GM23338 (cell line): ENCODE data around the gene THRB. TPM values are rescaled to one million over a fixed set of nuclear protein-coding genes. Genes with fewer than 3 reads are reported as not detected.

Source experiments
- ATAC-seq: fragments of 200-7000 bp; cut with Tn5 transposase; 3 replicates; pipeline ENCODE4 v1.9.1; 2020
- DNase-seq: peaks from one replicate; pipeline ENCODE4 v3.0.0-alpha.2; 2015; ENCODE audit warnings: low spot score
- H2AFZ ChIP-seq: fragments of 200-600 bp; sonication (generic); 2 replicates; pipeline ENCODE4 v1.8.0; 2016; ENCODE audit warnings: antibody characterized with exemption, mild to moderate bottlenecking, moderate library complexity
- H3F3A ChIP-seq: fragments of 200-600 bp; sonication (generic); replicated peaks from 2 replicates; pipeline ENCODE4 v1.8.0; 2017; ENCODE audit warnings: antibody characterized with exemption, mixed run types, low read depth
- H3K27ac ChIP-seq: fragments of 200-600 bp; sonication (generic); 2 replicates; pipeline ENCODE4 v1.6.1; 2016; ENCODE audit warnings: low read depth
- H3K27me3 ChIP-seq: fragments of 200-600 bp; sonication (generic); 2 replicates; pipeline ENCODE4 v1.8.0; 2016; ENCODE audit warnings: mild to moderate bottlenecking, mixed run types, moderate library complexity; ENCODE audit not compliant: insufficient read depth
- H3K36me3 ChIP-seq: fragments of 200-600 bp; sonication (generic); 2 replicates; pipeline ENCODE4 v1.8.0; 2016; ENCODE audit warnings: mild to moderate bottlenecking; ENCODE audit not compliant: insufficient read depth
- H3K4me1 ChIP-seq: fragments of 200-600 bp; sonication (generic); 2 replicates; pipeline ENCODE4 v1.8.0; 2016; ENCODE audit warnings: mild to moderate bottlenecking, moderate library complexity; ENCODE audit not compliant: insufficient read depth
- H3K4me2 ChIP-seq: fragments of 200-600 bp; sonication (generic); 2 replicates; pipeline ENCODE4 v1.7.1; 2017; ENCODE audit warnings: mixed run types
- H3K4me3 ChIP-seq: fragments of 200-600 bp; sonication (generic); 2 replicates; pipeline ENCODE4 v1.6.1; 2016; ENCODE audit warnings: mixed run types
- H3K79me2 ChIP-seq: fragments of 200-600 bp; sonication (generic); replicated peaks from 2 replicates; pipeline ENCODE4 v1.8.0; 2017; ENCODE audit warnings: mild to moderate bottlenecking; ENCODE audit not compliant: insufficient read depth
- H3K9me2 ChIP-seq: fragments of 200-600 bp; sonication (generic); 2 replicates; pipeline ENCODE4 v1.8.0; 2017; ENCODE audit not compliant: insufficient read depth
- H4K20me1 ChIP-seq: fragments of 200-600 bp; sonication (generic); replicated peaks from 2 replicates; pipeline ENCODE4 v1.8.0; 2017; ENCODE audit warnings: mild to moderate bottlenecking; ENCODE audit not compliant: insufficient read depth
- H3K27ac Mint-ChIP-seq: 2 replicates; pipeline ENCODE4 v1.8.0; 2020; ENCODE audit warnings: inconsistent platforms, mild to moderate bottlenecking, moderate library complexity, mixed read lengths
- H3K27me3 Mint-ChIP-seq: 3 replicates; pipeline ENCODE4 v1.8.0; 2022; ENCODE audit warnings: low read depth, mild to moderate bottlenecking, moderate library complexity, mixed read lengths, inconsistent platforms; ENCODE audit not compliant: insufficient read depth, poor library complexity
- H3K36me3 Mint-ChIP-seq: 3 replicates; pipeline ENCODE4 v1.8.0; 2021; ENCODE audit warnings: low read depth, mild to moderate bottlenecking, inconsistent platforms, moderate library complexity, mixed read lengths
- H3K4me1 Mint-ChIP-seq: 3 replicates; pipeline ENCODE4 v1.8.0; 2020; ENCODE audit warnings: mild to moderate bottlenecking, inconsistent platforms, mixed read lengths
- H3K4me3 Mint-ChIP-seq: 3 replicates; pipeline ENCODE4 v1.8.0; 2021; ENCODE audit warnings: moderate library complexity, mild to moderate bottlenecking, inconsistent platforms, mixed read lengths
- H3K9me3 Mint-ChIP-seq: 3 replicates; pipeline ENCODE4 v1.8.0; 2020; ENCODE audit warnings: moderate library complexity, mild to moderate bottlenecking, inconsistent platforms, mixed read lengths
- CTCF ChIP-seq, 2 experiments: fragments of 200-600 bp in 1 of 2; sonication (generic) in 1 of 2; conservative IDR thresholded peaks; 2 replicates each; pipeline versions ENCODE4 v1.5.1 to v1.6.1; 2016 to 2017; ENCODE audit warnings: antibody characterized with exemption in 2 of 2, low read depth in 2 of 2, mild to moderate bottlenecking in 2 of 2, moderate library complexity in 1 of 2
- ETS1 ChIP-seq: IDR thresholded peaks from 2 replicates; pipeline ENCODE4 v1.6.1; 2016; ENCODE audit warnings: antibody characterized with exemption
- JUNB ChIP-seq: IDR thresholded peaks from one replicate; pipeline ENCODE4 v1.6.1; 2016; ENCODE audit warnings: antibody characterized with exemption; ENCODE audit not compliant: unreplicated experiment
- NANOG ChIP-seq: IDR thresholded peaks from 2 replicates; pipeline ENCODE4 v1.6.1; 2016; ENCODE audit warnings: antibody characterized with exemption, borderline replicate concordance
- POLR2AphosphoS5 ChIP-seq: IDR thresholded peaks from 2 replicates; pipeline ENCODE4 v1.6.1; 2016; ENCODE audit warnings: antibody characterized with exemption, low read depth
- REST ChIP-seq: IDR thresholded peaks from one replicate; pipeline ENCODE4 v1.6.1; 2018; ENCODE audit warnings: antibody characterized with exemption; ENCODE audit not compliant: unreplicated experiment
- ZNF331 ChIP-seq: fragments of 250-450 bp; sonication (Bioruptor Pico); IDR thresholded peaks from 2 replicates; pipeline ENCODE4 v1.5.0; 2020; ENCODE audit warnings: low read depth, mild to moderate bottlenecking, moderate library complexity
- polyA plus RNA-seq: library from polyadenylated mRNA; unstranded; fragments of >200 nt; fragmentation: Nextera tagmentation; extraction: Ambion mirVana; gene quantifications from 2 replicates; pipeline ENCODE4 v1.2.1, GENCODE V29; 2016
- total RNA-seq: library from RNA; depleted of rRNA; stranded (reverse); fragments of >200 nt; shearing (Covaris generic); gene quantifications from 2 replicates; pipeline ENCODE4 v1.2.3, GENCODE V29; 2014
- TF ChIP-seq, protein P1 (sequence below): fragments of 250-450 bp; sonication (Bioruptor Pico); IDR thresholded peaks from 2 replicates; pipeline ENCODE4 v1.5.0; 2020; ENCODE audit warnings: mild to moderate bottlenecking, moderate library complexity

THRB gene
- total and polyA plus RNA-seq, 2 experiments from 2014 or later, result 1.7 to 3.2 TPM

DNA sequence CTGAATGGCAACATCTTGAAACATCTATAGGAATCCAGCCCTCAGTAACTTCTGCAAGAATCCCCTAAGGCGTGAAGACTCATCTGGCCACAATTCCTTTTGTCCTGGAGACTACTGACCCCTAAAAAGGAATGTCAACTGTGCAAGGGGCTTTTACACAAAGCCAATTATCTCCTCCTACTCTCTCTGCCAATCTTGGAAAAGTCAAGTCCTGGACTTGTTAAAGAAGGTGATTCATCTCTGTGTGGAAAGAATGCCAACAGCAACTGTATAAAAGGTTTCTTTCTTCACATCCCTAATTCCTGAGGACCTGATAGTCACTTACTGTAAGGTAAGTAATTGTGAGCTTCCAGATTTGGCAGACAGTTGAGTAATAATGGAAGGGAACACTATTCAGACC lies 22.3 kb downstream of the THRB start (continued):
- TF ChIP-seq REST (no peak), CTCF (conservative IDR thresholded peaks at IDR 0.05; ENCODE audit: low read depth in 2 of 2) (no peak), POLR2AphosphoS5 (no peak), NANOG (no peak), JUNB (no peak)

DNA sequence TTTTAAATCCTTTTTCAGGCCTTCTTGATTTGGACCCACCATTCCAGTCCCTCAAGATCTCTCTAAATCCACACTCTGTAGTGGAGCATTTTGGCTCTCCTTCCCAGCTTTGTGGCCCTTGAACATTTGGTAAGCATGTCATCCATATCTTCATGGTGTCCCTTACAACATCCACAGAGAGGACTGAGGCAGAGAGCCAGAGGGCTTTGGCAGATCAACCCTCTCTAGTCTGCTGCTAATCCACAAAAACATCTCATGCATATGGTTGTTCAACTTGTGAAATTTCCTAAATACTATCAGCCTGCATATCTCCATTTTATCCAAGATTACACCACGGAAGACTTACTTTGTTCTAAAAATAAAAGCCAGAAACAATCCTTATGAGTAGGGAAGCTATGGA lies 23.2 kb downstream of the THRB start:
- peaks cover 11% of the 10 kb centered on the region for H3K4me1 ChIP-seq
- H2AFZ ChIP-seq, result no peak overlapping the region
- Mint-ChIP-seq H3K27ac (no peak overlapping the region), H3K27me3 (peaks cover 3% of the 10 kb centered on the region), H3K4me1 (peaks cover 8% of the 10 kb centered on the region), H3K9me3 (no peaks in the 10 kb centered on the region), H3K36me3 (no peaks in the 10 kb centered on the region), H3K4me3 (no peak overlapping the region)
- 0 out of 2 replicates have a peak, but pooled peaks cover 13% of the 10 kb centered on the region for H3K9me2 ChIP-seq
- H3K36me3 ChIP-seq, result no peaks in the 10 kb centered on the region
- no peaks in the 10 kb centered on the region for H4K20me1 ChIP-seq
- H3F3A ChIP-seq, result no peaks in the 10 kb centered on the region
- H3K4me3 ChIP-seq, result no peak overlapping the region
- no peak overlapping the region for H3K27ac ChIP-seq
- no peak overlapping the region for H3K4me2 ChIP-seq
- peaks cover 12% of the 10 kb centered on the region; the same call in 1 of the 2 replicates for H3K27me3 ChIP-seq
- no peak for TF ChIP-seq POLR2AphosphoS5
- TF ChIP-seq JUNB, result no peak
- TF ChIP-seq, protein P1, sequence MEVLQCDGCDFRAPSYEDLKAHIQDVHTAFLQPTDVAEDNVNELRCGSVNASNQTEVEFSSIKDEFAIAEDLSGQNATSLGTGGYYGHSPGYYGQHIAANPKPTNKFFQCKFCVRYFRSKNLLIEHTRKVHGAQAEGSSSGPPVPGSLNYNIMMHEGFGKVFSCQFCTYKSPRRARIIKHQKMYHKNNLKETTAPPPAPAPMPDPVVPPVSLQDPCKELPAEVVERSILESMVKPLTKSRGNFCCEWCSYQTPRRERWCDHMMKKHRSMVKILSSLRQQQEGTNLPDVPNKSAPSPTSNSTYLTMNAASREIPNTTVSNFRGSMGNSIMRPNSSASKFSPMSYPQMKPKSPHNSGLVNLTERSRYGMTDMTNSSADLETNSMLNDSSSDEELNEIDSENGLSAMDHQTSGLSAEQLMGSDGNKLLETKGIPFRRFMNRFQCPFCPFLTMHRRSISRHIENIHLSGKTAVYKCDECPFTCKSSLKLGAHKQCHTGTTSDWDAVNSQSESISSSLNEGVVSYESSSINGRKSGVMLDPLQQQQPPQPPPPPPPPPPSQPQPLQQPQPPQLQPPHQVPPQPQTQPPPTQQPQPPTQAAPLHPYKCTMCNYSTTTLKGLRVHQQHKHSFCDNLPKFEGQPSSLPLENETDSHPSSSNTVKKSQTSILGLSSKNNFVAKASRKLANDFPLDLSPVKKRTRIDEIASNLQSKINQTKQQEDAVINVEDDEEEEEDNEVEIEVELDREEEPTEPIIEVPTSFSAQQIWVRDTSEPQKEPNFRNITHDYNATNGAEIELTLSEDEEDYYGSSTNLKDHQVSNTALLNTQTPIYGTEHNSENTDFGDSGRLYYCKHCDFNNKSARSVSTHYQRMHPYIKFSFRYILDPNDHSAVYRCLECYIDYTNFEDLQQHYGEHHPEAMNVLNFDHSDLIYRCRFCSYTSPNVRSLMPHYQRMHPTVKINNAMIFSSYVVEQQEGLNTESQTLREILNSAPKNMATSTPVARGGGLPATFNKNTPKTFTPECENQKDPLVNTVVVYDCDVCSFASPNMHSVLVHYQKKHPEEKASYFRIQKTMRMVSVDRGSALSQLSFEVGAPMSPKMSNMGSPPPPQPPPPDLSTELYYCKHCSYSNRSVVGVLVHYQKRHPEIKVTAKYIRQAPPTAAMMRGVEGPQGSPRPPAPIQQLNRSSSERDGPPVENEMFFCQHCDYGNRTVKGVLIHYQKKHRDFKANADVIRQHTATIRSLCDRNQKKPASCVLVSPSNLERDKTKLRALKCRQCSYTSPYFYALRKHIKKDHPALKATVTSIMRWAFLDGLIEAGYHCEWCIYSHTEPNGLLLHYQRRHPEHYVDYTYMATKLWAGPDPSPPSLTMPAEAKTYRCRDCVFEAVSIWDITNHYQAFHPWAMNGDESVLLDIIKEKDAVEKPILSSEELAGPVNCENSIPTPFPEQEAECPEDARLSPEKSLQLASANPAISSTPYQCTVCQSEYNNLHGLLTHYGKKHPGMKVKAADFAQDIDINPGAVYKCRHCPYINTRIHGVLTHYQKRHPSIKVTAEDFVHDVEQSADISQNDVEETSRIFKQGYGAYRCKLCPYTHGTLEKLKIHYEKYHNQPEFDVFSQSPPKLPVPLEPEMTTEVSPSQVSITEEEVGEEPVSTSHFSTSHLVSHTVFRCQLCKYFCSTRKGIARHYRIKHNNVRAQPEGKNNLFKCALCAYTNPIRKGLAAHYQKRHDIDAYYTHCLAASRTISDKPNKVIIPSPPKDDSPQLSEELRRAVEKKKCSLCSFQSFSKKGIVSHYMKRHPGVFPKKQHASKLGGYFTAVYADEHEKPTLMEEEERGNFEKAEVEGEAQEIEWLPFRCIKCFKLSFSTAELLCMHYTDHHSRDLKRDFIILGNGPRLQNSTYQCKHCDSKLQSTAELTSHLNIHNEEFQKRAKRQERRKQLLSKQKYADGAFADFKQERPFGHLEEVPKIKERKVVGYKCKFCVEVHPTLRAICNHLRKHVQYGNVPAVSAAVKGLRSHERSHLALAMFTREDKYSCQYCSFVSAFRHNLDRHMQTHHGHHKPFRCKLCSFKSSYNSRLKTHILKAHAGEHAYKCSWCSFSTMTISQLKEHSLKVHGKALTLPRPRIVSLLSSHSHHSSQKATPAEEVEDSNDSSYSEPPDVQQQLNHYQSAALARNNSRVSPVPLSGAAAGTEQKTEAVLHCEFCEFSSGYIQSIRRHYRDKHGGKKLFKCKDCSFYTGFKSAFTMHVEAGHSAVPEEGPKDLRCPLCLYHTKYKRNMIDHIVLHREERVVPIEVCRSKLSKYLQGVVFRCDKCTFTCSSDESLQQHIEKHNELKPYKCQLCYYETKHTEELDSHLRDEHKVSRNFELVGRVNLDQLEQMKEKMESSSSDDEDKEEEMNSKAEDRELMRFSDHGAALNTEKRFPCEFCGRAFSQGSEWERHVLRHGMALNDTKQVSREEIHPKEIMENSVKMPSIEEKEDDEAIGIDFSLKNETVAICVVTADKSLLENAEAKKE (CRISPR knock-in tag), result no peak
- TF ChIP-seq NANOG, result no peak
- TF ChIP-seq REST, result no peak
- TF ChIP-seq ETS1, result no peak
- TF ChIP-seq ZNF331 (CRISPR knock-in tag), result no peak
- DNase-seq (no peak), ATAC-seq (no peak)
- no peaks in the 10 kb centered on the region; the same call in 1 of the 2 replicates for H3K79me2 ChIP-seq
